ENCODE data around the gene TMEM220. TPM values are rescaled to one million over a fixed set of nuclear protein-coding genes. Genes with fewer than 3 reads are reported as not detected.

Gene TMEM220
- total RNA-seq, 1 experiment from 2014 or later, result 4.0 TPM

- Mint-ChIP-seq H3K27me3 (ENCODE audit: low read depth) (no peaks in the 10 kb centered on the region), H3K4me3 (no peak overlapping the region), H3K4me1 (peaks cover 45% of the 10 kb centered on the region), H3K9me3 (no peaks in the 10 kb centered on the region), H3K27ac (no peak overlapping the region), H3K36me3 (no peaks in the 10 kb centered on the region)
- TF ChIP-seq IRF2 (CRISPR knock-in tag; IDR thresholded peaks at IDR 0.05; ENCODE audit: borderline replicate concordance, low read depth) (no peak), ZBTB21 (CRISPR knock-in tag; IDR thresholded peaks at IDR 0.05; ENCODE audit: borderline replicate concordance) (no peak), NFATC4 (CRISPR knock-in tag; IDR thresholded peaks at IDR 0.05) (no peak), USF1 (CRISPR knock-in tag; IDR thresholded peaks at IDR 0.05) (no peak), CDX4 (CRISPR knock-in tag; IDR thresholded peaks at IDR 0.05; ENCODE audit: borderline replicate concordance) (no peak), ZNF121 (CRISPR knock-in tag; IDR thresholded peaks at IDR 0.05) (no peak), NFYB (CRISPR knock-in tag; conservative IDR thresholded peaks at IDR 0.05; ENCODE audit: low read depth) (no peak), EMX1 (CRISPR knock-in tag; IDR thresholded peaks at IDR 0.05) (no peak), ATF2 (CRISPR knock-in tag; IDR thresholded peaks at IDR 0.05; ENCODE audit: borderline replicate concordance, low read depth) (no peak), FOXP4 (CRISPR knock-in tag; IDR thresholded peaks at IDR 0.05) (no peak)
- ChIA-PET CTCF (interaction anchor here (4.1 kb wide), 1 partner anchor 93 kb away, joined by 50 read pairs; no protein-coding TSS in a partner anchor), POLR2A (interaction anchor here (0.6 kb wide), 1 partner anchor 9 kb away, joined by 3 read pairs; no protein-coding TSS in a partner anchor)
- DNase-seq (ENCODE audit: low spot score), result no peak
- no peak for ATAC-seq
Observed at GRCh38 chr17:10751563-10751962, 21.7 kb upstream of the TMEM220 start.

- CTCF ChIA-PET, result interaction anchor here (0.6 to 2.5 kb wide), 5 partner anchors 13 to 895 kb away, joined by 3 to 14 read pairs (median 3); no protein-coding TSS in a partner anchor
- no peaks in the 10 kb centered on the region for H3K9me3 Mint-ChIP-seq
Observed at GRCh38 chr17:10750210-10750609, 20.4 kb upstream of the TMEM220 start.

More at GRCh38 chr17:10750210-10750609, 20.4 kb upstream of the TMEM220 start:
- POLR2A ChIA-PET, result no interaction called here
- no peak overlapping the region for H3K27ac Mint-ChIP-seq
- H3K27me3 Mint-ChIP-seq (ENCODE audit: low read depth), result no peaks in the 10 kb centered on the region
- ATAC-seq (no peak), DNase-seq (ENCODE audit: low spot score) (no peak)
- H3K36me3 Mint-ChIP-seq, result no peaks in the 10 kb centered on the region
- peaks cover 34% of the 10 kb centered on the region for H3K4me1 Mint-ChIP-seq
- TF ChIP-seq E2F4 (CRISPR knock-in tag; IDR thresholded peaks at IDR 0.05; ENCODE audit: borderline replicate concordance, low read depth), result no peak
- no peak for TF ChIP-seq ZSCAN18 (CRISPR knock-in tag; IDR thresholded peaks at IDR 0.05)
- no peak for TF ChIP-seq NR2C2 (CRISPR knock-in tag; IDR thresholded peaks at IDR 0.05)
- TF ChIP-seq E2F1 (CRISPR knock-in tag; IDR thresholded peaks at IDR 0.05), result no peak
- no peak for TF ChIP-seq AR (CRISPR knock-in tag; IDR thresholded peaks at IDR 0.05)
- TF ChIP-seq CREM (CRISPR knock-in tag; IDR thresholded peaks at IDR 0.05), result no peak
- no peak for TF ChIP-seq ZNF219 (CRISPR knock-in tag; IDR thresholded peaks at IDR 0.05; ENCODE audit: borderline replicate concordance)
- TF ChIP-seq MXD4 (CRISPR knock-in tag; IDR thresholded peaks at IDR 0.05; ENCODE audit: borderline replicate concordance), result no peak
- no peak for TF ChIP-seq RELA (CRISPR knock-in tag; IDR thresholded peaks at IDR 0.05; ENCODE audit: borderline replicate concordance)
- H3K4me3 Mint-ChIP-seq, result no peak overlapping the region
